ENCODE measurements around the gene PAK6.

- no peak for TF ChIP-seq CTCF (IDR thresholded peaks at IDR 0.05; ENCODE audit: insufficient read depth, low read length)
- TF ChIP-seq GABPA (IDR thresholded peaks at IDR 0.05; ENCODE audit: low read depth), result no peak
- no peak; the same call in 1 of the 2 replicates for TF ChIP-seq POLR2AphosphoS5 (IDR thresholded peaks at IDR 0.05; ENCODE audit: low read depth)
- no peak for TF ChIP-seq REST (IDR thresholded peaks at IDR 0.05; ENCODE audit: insufficient replicate concordance, low read depth)
Measured at GRCh38 chr15:40297356-40297755, 58.5 kb downstream of the PAK6 start.

All from HL-60 (cell line).